ENCODE data around the gene GFOD2. TPM values are rescaled to one million over a fixed set of nuclear protein-coding genes. Genes with fewer than 3 reads are reported as not detected.

The GFOD2 gene
- total RNA-seq, 1 experiment from 2014 or later = 23.9 TPM

DNA sequence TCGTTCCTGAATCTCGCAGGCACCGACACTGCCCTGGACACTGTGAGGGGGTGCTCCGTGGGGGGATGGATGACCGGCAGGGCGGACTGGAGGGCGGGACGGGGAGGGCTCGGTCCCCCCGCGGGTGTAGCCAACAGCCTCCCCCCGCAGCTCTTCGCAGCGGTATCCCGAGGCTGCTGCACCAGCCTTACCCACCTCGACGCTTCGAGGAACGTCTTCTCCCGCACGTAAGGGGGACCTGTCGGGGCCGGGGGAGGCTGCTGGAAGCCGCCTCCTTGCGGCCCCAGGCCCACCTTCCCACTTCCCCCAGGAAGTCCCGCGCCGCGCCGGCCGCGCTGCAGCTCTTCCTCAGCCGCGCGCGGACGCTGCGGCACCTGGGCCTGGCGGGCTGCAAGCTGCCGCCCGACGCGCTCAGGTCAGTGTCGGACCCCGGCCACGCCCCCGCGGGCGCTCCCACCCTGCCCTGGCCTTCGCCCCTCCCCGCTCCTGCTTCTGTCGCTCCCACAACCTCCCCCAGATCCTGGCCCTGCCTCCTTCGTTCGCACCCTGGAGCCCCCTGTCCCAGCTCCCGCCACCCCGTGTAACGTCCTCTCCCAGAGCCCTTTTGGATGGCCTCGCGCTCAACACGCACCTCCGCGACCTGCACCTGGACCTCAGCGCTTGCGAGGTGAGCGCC, 70.9 kb downstream of the GFOD2 start:
- no peak overlapping the region for H3K4me3 Mint-ChIP-seq (ENCODE audit: low read depth, unreplicated experiment)
- intact Hi-C loops (cut with micrococcal nuclease; ENCODE audit: unreplicated experiment) = no loop called here
- no peak overlapping the region for H3K27ac Mint-ChIP-seq (ENCODE audit: unreplicated experiment)
- CTCF ChIA-PET = interaction anchor here (0.9 kb wide), 1 partner anchor 20 kb away, joined by 3 read pairs; no protein-coding TSS in a partner anchor
- BruUV-seq (replicated peaks) = no TSS peak
- TF ChIP-seq CTCF (IDR thresholded peaks at IDR 0.05; ENCODE audit: unreplicated experiment) = no peak
- no peaks in the 10 kb centered on the region for H3K4me1 Mint-ChIP-seq (ENCODE audit: low read depth, unreplicated experiment)
- H3K9me3 Mint-ChIP-seq (ENCODE audit: low read depth, unreplicated experiment) = no peaks in the 10 kb centered on the region
- peaks cover 81% of the 10 kb centered on the region for H3K27me3 Mint-ChIP-seq (ENCODE audit: unreplicated experiment)
- peaks cover under 1% of the 10 kb centered on the region for H3K36me3 Mint-ChIP-seq (ENCODE audit: insufficient read depth, unreplicated experiment)
- no peak for DNase-seq

DNA sequence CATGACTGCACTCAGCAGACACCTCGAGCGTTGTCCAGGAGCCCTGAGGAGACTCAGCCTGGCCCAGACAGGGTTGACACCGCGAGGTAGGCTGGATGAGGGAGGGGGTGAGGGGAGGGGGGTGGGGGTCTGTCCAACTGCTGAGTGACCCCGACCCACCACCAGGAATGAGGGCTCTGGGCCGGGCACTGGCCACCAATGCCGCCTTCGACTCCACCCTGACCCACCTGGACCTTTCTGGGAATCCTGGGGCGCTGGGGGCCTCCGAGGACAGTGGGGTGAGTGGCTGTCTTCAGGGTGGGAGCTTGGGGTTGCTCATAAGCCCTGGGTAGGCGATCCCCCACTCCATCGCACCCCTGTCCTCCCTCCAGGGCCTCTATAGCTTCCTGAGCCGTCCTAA, 71.4 kb downstream of the GFOD2 start:
- no peaks in the 10 kb centered on the region for H3K4me1 Mint-ChIP-seq (ENCODE audit: low read depth, unreplicated experiment)
- H3K9me3 Mint-ChIP-seq (ENCODE audit: low read depth, unreplicated experiment) = no peaks in the 10 kb centered on the region
- no peak overlapping the region for H3K27ac Mint-ChIP-seq (ENCODE audit: unreplicated experiment)
- no peak for TF ChIP-seq CTCF (IDR thresholded peaks at IDR 0.05; ENCODE audit: unreplicated experiment)
- no peak overlapping the region for H3K4me3 Mint-ChIP-seq (ENCODE audit: low read depth, unreplicated experiment)
- intact Hi-C loops (cut with micrococcal nuclease; ENCODE audit: unreplicated experiment) = no loop called here
- no TSS peak for BruUV-seq (replicated peaks)
- peaks cover 80% of the 10 kb centered on the region for H3K27me3 Mint-ChIP-seq (ENCODE audit: unreplicated experiment)
- no peak for DNase-seq
- H3K36me3 Mint-ChIP-seq (ENCODE audit: insufficient read depth, unreplicated experiment) = no peaks in the 10 kb centered on the region
- CTCF ChIA-PET = no interaction called here

GRCh38 chr16:67647111-67647651, 71.9 kb downstream of the GFOD2 start:
- no peak for DNase-seq
- Mint-ChIP-seq H3K4me3 (ENCODE audit: low read depth, unreplicated experiment) (no peak overlapping the region), H3K27ac (ENCODE audit: unreplicated experiment) (no peak overlapping the region), H3K36me3 (ENCODE audit: insufficient read depth, unreplicated experiment) (no peaks in the 10 kb centered on the region), H3K27me3 (ENCODE audit: unreplicated experiment) (peaks cover 75% of the 10 kb centered on the region), H3K4me1 (ENCODE audit: low read depth, unreplicated experiment) (no peaks in the 10 kb centered on the region), H3K9me3 (ENCODE audit: low read depth, unreplicated experiment) (no peaks in the 10 kb centered on the region)
- CTCF ChIA-PET = no interaction called here
- no TSS peak for BruUV-seq (replicated peaks)
- no peak for TF ChIP-seq CTCF (IDR thresholded peaks at IDR 0.05; ENCODE audit: unreplicated experiment)
- intact Hi-C loops (cut with micrococcal nuclease; ENCODE audit: unreplicated experiment) = no loop called here

- Mint-ChIP-seq H3K9me3 (ENCODE audit: low read depth, unreplicated experiment) (no peaks in the 10 kb centered on the region), H3K27me3 (ENCODE audit: unreplicated experiment) (peaks cover 59% of the 10 kb centered on the region), H3K27ac (ENCODE audit: unreplicated experiment) (no peak overlapping the region), H3K4me3 (ENCODE audit: low read depth, unreplicated experiment) (peak overlapping the region; percentile 34), H3K4me1 (ENCODE audit: low read depth, unreplicated experiment) (no peaks in the 10 kb centered on the region), H3K36me3 (ENCODE audit: insufficient read depth, unreplicated experiment) (no peaks in the 10 kb centered on the region)
- intact Hi-C loops (cut with micrococcal nuclease; ENCODE audit: unreplicated experiment) = no loop called here
- no TSS peak for BruUV-seq (replicated peaks)
- CTCF ChIA-PET = interaction anchor here (0.6 to 2.6 kb wide), 5 partner anchors 15 to 124 kb away, joined by 3 to 14 read pairs (median 6); partner anchors contain the start of gene ACD
- TF ChIP-seq CTCF (IDR thresholded peaks at IDR 0.05; ENCODE audit: unreplicated experiment) = no peak
- no peak for DNase-seq
These were observed 73.6 kb downstream of the GFOD2 start for GRCh38 chr16:67645397-67646121.
